H1 (cell line): ENCODE results near the gene ATP13A3. TPM values are rescaled to one million over a fixed set of nuclear protein-coding genes. Genes with fewer than 3 reads are reported as not detected.
A peak's percentile ranks its signal among the peaks of the same experiment; 100 is the strongest.

ENCODE experiments used
- CTCF ChIA-PET: fragments of 300-600 bp; sonication (Branson Sonifier 250); formaldehyde crosslinking; loops from one replicate; lab custom pipeline; 2021; ENCODE audit not compliant: partially characterized antibody; lab: Charles Lee
- POLR2A ChIA-PET: fragments of 300-600 bp; sonication (Branson Sonifier 250); formaldehyde crosslinking; loops from one replicate; lab custom pipeline; 2021; ENCODE audit warnings: inconsistent platforms; ENCODE audit not compliant: partially characterized antibody; lab: Charles Lee
- DNase-seq, 2 experiments: peaks; one replicate each; pipeline versions ENCODE4 v3.0.0 to v3.0.0-alpha.2; 2010 to 2022; ENCODE audit warnings: low spot score in 2 of 2, low read depth in 1 of 2, mixed read lengths in 1 of 2
- FAIRE-seq: peaks from 2 replicates; lab custom pipeline; 2011; peaks lifted over from hg19 to GRCh38; lab: Jason Lieb, UNC
- H2AFZ ChIP-seq: 2 replicates; pipeline ENCODE4 v1.8.1; 2012; ENCODE audit warnings: low read length, inconsistent platforms
- H2AK5ac ChIP-seq: 2 replicates; pipeline ENCODE4 v1.6.1; 2013; ENCODE audit warnings: low read depth, low read length
- H2BK120ac ChIP-seq: replicated peaks from 2 replicates; pipeline ENCODE3; 2013; ENCODE audit warnings: low read depth, low read length, inconsistent platforms
- H2BK12ac ChIP-seq: 2 replicates; pipeline ENCODE4 v1.6.1; 2013; ENCODE audit warnings: low read depth, low read length
- H2BK15ac ChIP-seq: 2 replicates; pipeline ENCODE4 v1.6.1; 2013; ENCODE audit warnings: low read length
- H2BK20ac ChIP-seq: 2 replicates; pipeline ENCODE4 v1.6.1; 2013; ENCODE audit warnings: low read length
- H2BK5ac ChIP-seq: 2 replicates; pipeline ENCODE4 v1.6.1; 2013; ENCODE audit warnings: low read depth, low read length
- H3K14ac ChIP-seq: 2 replicates; pipeline ENCODE4 v1.6.1; 2013; ENCODE audit warnings: inconsistent platforms; ENCODE audit not compliant: insufficient read length
- H3K18ac ChIP-seq: 2 replicates; pipeline ENCODE4 v1.6.1; 2013; ENCODE audit warnings: low read length; ENCODE audit errors: extremely low read depth
- H3K23ac ChIP-seq: 2 replicates; pipeline ENCODE4 v1.6.1; 2013; ENCODE audit warnings: inconsistent platforms; ENCODE audit not compliant: insufficient read length
- H3K23me2 ChIP-seq: 2 replicates; pipeline ENCODE4 v1.6.1; 2013; ENCODE audit warnings: low read depth, low read length
- H3K27ac ChIP-seq: 2 replicates; pipeline ENCODE4 v1.6.1; 2011; ENCODE audit warnings: low read depth, low read length, inconsistent platforms
- H3K27me3 ChIP-seq, 4 experiments: replicated peaks in 1 of 4; 1 replicate in 1 of 4; 2 replicates in 3 of 4; pipeline versions ENCODE4 v1.6.1 to v1.8.1; 2011 to 2013; ENCODE audit warnings: low read length in 3 of 4, mild to moderate bottlenecking in 3 of 4, inconsistent platforms in 2 of 4, mixed read lengths in 2 of 4, moderate library complexity in 1 of 4; ENCODE audit not compliant: control insufficient read depth in 3 of 4, insufficient read depth in 3 of 4; ENCODE audit errors: extremely low read depth in 1 of 4
- H3K36me3 ChIP-seq, 4 experiments: 2 replicates each; pipeline versions ENCODE4 v1.6.1 to v1.8.1; 2011 to 2013; ENCODE audit warnings: mild to moderate bottlenecking in 4 of 4, low read length in 3 of 4, moderate library complexity in 2 of 4, control low read depth in 1 of 4, inconsistent platforms in 1 of 4; ENCODE audit not compliant: insufficient read depth in 4 of 4, control insufficient read depth in 2 of 4
- H3K4ac ChIP-seq: replicated peaks from 2 replicates; pipeline ENCODE3; 2013; ENCODE audit warnings: low read length, low read depth, mixed read lengths, inconsistent platforms; ENCODE audit not compliant: insufficient read length
- H3K4me1 ChIP-seq, 4 experiments: replicated peaks in 1 of 4; 1 replicate in 1 of 4; 2 replicates in 3 of 4; pipeline versions ENCODE4 v1.6.1 to v1.8.1; 2011 to 2013; ENCODE audit warnings: low read length in 3 of 4, inconsistent platforms in 2 of 4, mixed read lengths in 1 of 4; ENCODE audit not compliant: insufficient read depth in 4 of 4, control insufficient read depth in 3 of 4
- H3K4me2 ChIP-seq, 2 experiments: 2 replicates each; pipeline versions ENCODE4 v1.6.1 to v1.8.1; 2011 to 2013; ENCODE audit warnings: low read depth in 2 of 2, low read length in 2 of 2, control low read depth in 1 of 2, inconsistent platforms in 1 of 2, mild to moderate bottlenecking in 1 of 2; ENCODE audit not compliant: insufficient read depth in 1 of 2
- H3K4me3 ChIP-seq, 4 experiments: fragments of 200-600, 300-600 bp in 1 of 4; sonication (generic), shearing (Covaris generic), sonication (Bioruptor Twin) in 1 of 4; 2 replicates each; pipeline versions ENCODE4 v1.5.1 to v1.8.1; 2011 to 2016; ENCODE audit warnings: low read length in 4 of 4, low read depth in 3 of 4, control low read depth in 2 of 4, inconsistent platforms in 2 of 4, mild to moderate bottlenecking in 2 of 4, mixed read lengths in 1 of 4, moderate library complexity in 1 of 4; ENCODE audit not compliant: insufficient read depth in 2 of 4; ENCODE audit errors: extremely low read depth in 1 of 4
- H3K56ac ChIP-seq: replicated peaks from 2 replicates; pipeline ENCODE3; 2013; ENCODE audit warnings: low read depth, mild to moderate bottlenecking, mixed read lengths, low read length, inconsistent platforms; ENCODE audit not compliant: insufficient read length
- H3K79me1 ChIP-seq: 2 replicates; pipeline ENCODE4 v1.6.1; 2013; ENCODE audit warnings: low read depth, low read length, control low read depth
- H3K79me2 ChIP-seq, 2 experiments: 2 replicates each; pipeline versions ENCODE4 v1.6.1 to v1.8.1; 2012 to 2013; ENCODE audit warnings: low read length in 2 of 2, mild to moderate bottlenecking in 2 of 2, inconsistent platforms in 1 of 2; ENCODE audit not compliant: insufficient read depth in 2 of 2, control insufficient read depth in 1 of 2
- H3K9ac ChIP-seq, 4 experiments: replicated peaks in 1 of 4; 1 replicate in 1 of 4; 2 replicates in 3 of 4; pipeline versions ENCODE4 v1.6.1 to v1.8.1; 2011 to 2013; ENCODE audit warnings: low read depth in 3 of 4, low read length in 3 of 4, control low read depth in 2 of 4, mild to moderate bottlenecking in 2 of 4, moderate library complexity in 2 of 4, inconsistent platforms in 1 of 4; ENCODE audit errors: extremely low read depth in 1 of 4
- H3K9me3 ChIP-seq, 2 experiments: 2 replicates each; pipeline versions ENCODE4 v1.6.1 to v1.8.1; 2012 to 2013; ENCODE audit warnings: mild to moderate bottlenecking in 2 of 2, moderate library complexity in 2 of 2, control low read depth in 1 of 2, inconsistent platforms in 1 of 2, low read depth in 1 of 2, low read length in 1 of 2, mixed read lengths in 1 of 2; ENCODE audit not compliant: insufficient read depth in 2 of 2
- H4K20me1 ChIP-seq, 2 experiments: replicated peaks in 1 of 2; 2 replicates each; pipeline versions ENCODE3 to v1.8.1; 2011 to 2013; ENCODE audit warnings: inconsistent platforms in 2 of 2, low read length in 2 of 2, mild to moderate bottlenecking in 1 of 2; ENCODE audit not compliant: insufficient read depth in 2 of 2, control insufficient read depth in 1 of 2
- H4K5ac ChIP-seq: 2 replicates; pipeline ENCODE4 v1.6.1; 2013; ENCODE audit warnings: low read length, low read depth, mixed read lengths, inconsistent platforms; ENCODE audit not compliant: insufficient read length
- H4K8ac ChIP-seq: 2 replicates; pipeline ENCODE4 v1.8.0; 2013; ENCODE audit warnings: mild to moderate bottlenecking, moderate library complexity, low read length, inconsistent platforms; ENCODE audit not compliant: insufficient read depth; ENCODE audit errors: extremely low read depth
- H4K91ac ChIP-seq: replicated peaks from 2 replicates; pipeline ENCODE3; 2013; ENCODE audit warnings: low read length, mixed read lengths, inconsistent platforms; ENCODE audit not compliant: insufficient read length
- BACH1 ChIP-seq: IDR thresholded peaks from 2 replicates; pipeline ENCODE4 v1.6.1; 2012; ENCODE audit warnings: low read length, improper control_type of control experiment
- RAD21 ChIP-seq, 2 experiments: IDR thresholded peaks in 1 of 2; conservative IDR thresholded peaks in 1 of 2; 2 replicates each; pipeline ENCODE4 v1.6.1; 2011; ENCODE audit warnings: low read depth in 2 of 2, low read length in 2 of 2, improper control_type of control experiment in 1 of 2, inconsistent platforms in 1 of 2, mild to moderate bottlenecking in 1 of 2, moderate library complexity in 1 of 2
- WGBS, 2 experiments: shearing (Covaris generic) in 1 of 2; methylation state at CpG; one replicate each; pipeline versions ENCODE4 v1.1.6 to v1.1.7; 2013 to 2015; ENCODE audit warnings: low lambda C conversion rate in 2 of 2, mixed read lengths in 2 of 2, inconsistent platforms in 1 of 2, low coverage in 1 of 2, missing lambda C conversion rate in 1 of 2; ENCODE audit not compliant: insufficient replicate concordance in 2 of 2, insufficient coverage in 1 of 2, insufficient read length in 1 of 2; ENCODE audit errors: extremely low coverage in 1 of 2, missing lambda C conversion rate in 1 of 2; 5-methylcytosine and 5-hydroxymethylcytosine counted together
- polyA plus RNA-seq, 7 experiments: library from polyadenylated mRNA; depleted of rRNA in 3 of 7; stranded (reverse) in 5 of 7; unstranded in 2 of 7; fragments of >200 nt in 5 of 7; fragments of 200-250 nt in 2 of 7; gene quantifications; 1 replicate in 5 of 7; 2 replicates in 1 of 7; 4 replicates in 1 of 7; pipeline versions ENCODE4 v1.2.1 to v1.2.3, GENCODE V29; 2011 to 2013; ENCODE audit warnings: missing spikeins in 2 of 7, mixed read lengths in 2 of 7
- total RNA-seq: library from RNA; stranded (reverse); fragmentation: NEBNext Ultra II Directional; extraction: Animal tissue kit (Norgen Biotek cat#: 25700); gene quantifications from 2 replicates; pipeline ENCODE4 v1.2.1, GENCODE V29; 2021
- TF ChIP-seq, protein P1 (sequence below), 3 experiments: IDR thresholded peaks; 1 replicate in 2 of 3; 2 replicates in 1 of 3; pipeline versions ENCODE4 v1.5.1 to v1.6.1; 2011; ENCODE audit warnings: low read length in 3 of 3, mild to moderate bottlenecking in 3 of 3, inconsistent platforms in 2 of 3, low read depth in 1 of 3, moderate library complexity in 1 of 3; ENCODE audit not compliant: insufficient read depth in 1 of 3; ENCODE audit errors: control extremely low read depth in 1 of 3

The ATP13A3 gene
- total and polyA plus RNA-seq, 2 of the 8 experiments (the other 6 are each of a cell fraction or from before 2014, with no cell fraction given): 18.6 to 92.2 TPM

GRCh38 chr3:194472290-194472920 lies 14.4 kb downstream of the ATP13A3 start:
- Histone ChIP-seq H4K20me1 (peaks cover 10 to 13% of the 10 kb centered on the region in 2 experiments), H3K14ac (no peak overlapping the region)
- no peak for FAIRE-seq

More at GRCh38 chr3:194472290-194472920, 14.4 kb downstream of the ATP13A3 start:
- H3K4me3 ChIP-seq: no peak overlapping the region
- H3K4me2 ChIP-seq: no peak overlapping the region
- no peak overlapping the region for H3K56ac ChIP-seq
- H4K5ac ChIP-seq: no peak overlapping the region
- peaks cover 0 to 5% (median 1%) of the 10 kb centered on the region in 4 experiments; a peak in 3 of 7 replicates for H3K4me1 ChIP-seq
- DNase-seq: no peak
- ChIA-PET POLR2A (interaction anchor here (1.0 to 3.4 kb wide), 3 partner anchors 14 to 111 kb away, joined by 3 to 11 read pairs (median 5); no protein-coding TSS in a partner anchor), CTCF (interaction anchor here (0.5 to 6.1 kb wide), 43 partner anchors 9 to 557 kb away, joined by 3 to 50 read pairs (median 4); partner anchors contain the start of gene ATP13A3)
- H2AFZ ChIP-seq: no peak overlapping the region
- H3K9ac ChIP-seq: no peak overlapping the region
- H3K4ac ChIP-seq: no peak overlapping the region
- H2AK5ac ChIP-seq: no peak overlapping the region
- no peak overlapping the region for H4K91ac ChIP-seq
- H3K27me3 ChIP-seq: no peaks in the 10 kb centered on the region
- H3K23ac ChIP-seq: no peak overlapping the region
- no peak overlapping the region for H2BK120ac ChIP-seq
- no peak overlapping the region for H2BK12ac ChIP-seq
- H3K23me2 ChIP-seq: no peaks in the 10 kb centered on the region
- H3K18ac ChIP-seq: no peak overlapping the region
- H2BK5ac ChIP-seq: no peak overlapping the region
- H3K79me1 ChIP-seq: no peaks in the 10 kb centered on the region
- no peak overlapping the region for H3K27ac ChIP-seq
- H2BK20ac ChIP-seq: no peak overlapping the region
- no peak overlapping the region for H4K8ac ChIP-seq
- TF ChIP-seq BACH1 (no peak), RAD21 (IDR thresholded peaks at IDR 0.05 in 1 of 2, conservative IDR thresholded peaks at IDR 0.05 in 1 of 2; ENCODE audit: low read depth in 2 of 2, low read length in 2 of 2) (peak; percentile 84 to 85)
- TF ChIP-seq, protein P1, sequence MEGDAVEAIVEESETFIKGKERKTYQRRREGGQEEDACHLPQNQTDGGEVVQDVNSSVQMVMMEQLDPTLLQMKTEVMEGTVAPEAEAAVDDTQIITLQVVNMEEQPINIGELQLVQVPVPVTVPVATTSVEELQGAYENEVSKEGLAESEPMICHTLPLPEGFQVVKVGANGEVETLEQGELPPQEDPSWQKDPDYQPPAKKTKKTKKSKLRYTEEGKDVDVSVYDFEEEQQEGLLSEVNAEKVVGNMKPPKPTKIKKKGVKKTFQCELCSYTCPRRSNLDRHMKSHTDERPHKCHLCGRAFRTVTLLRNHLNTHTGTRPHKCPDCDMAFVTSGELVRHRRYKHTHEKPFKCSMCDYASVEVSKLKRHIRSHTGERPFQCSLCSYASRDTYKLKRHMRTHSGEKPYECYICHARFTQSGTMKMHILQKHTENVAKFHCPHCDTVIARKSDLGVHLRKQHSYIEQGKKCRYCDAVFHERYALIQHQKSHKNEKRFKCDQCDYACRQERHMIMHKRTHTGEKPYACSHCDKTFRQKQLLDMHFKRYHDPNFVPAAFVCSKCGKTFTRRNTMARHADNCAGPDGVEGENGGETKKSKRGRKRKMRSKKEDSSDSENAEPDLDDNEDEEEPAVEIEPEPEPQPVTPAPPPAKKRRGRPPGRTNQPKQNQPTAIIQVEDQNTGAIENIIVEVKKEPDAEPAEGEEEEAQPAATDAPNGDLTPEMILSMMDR (IDR thresholded peaks at IDR 0.05; ENCODE audit: control extremely low read depth in 1 of 3, insufficient read depth in 1 of 3, low read depth in 1 of 3, low read length in 3 of 3): peak in 2 of 3 experiments; percentile 65 to 89; a peak in 2 of 4 replicates
- H2BK15ac ChIP-seq: no peak overlapping the region
- peaks cover 0 to 99% of the 10 kb centered on the region in 2 experiments for H3K79me2 ChIP-seq
- 77% methylated on average over 4 of the region's 4 CpGs; no CpG with 5 or more reads in 1 of the 2 experiments for WGBS, 2 experiments
- H3K9me3 ChIP-seq: no peaks in the 10 kb centered on the region
- H3K36me3 ChIP-seq: no peaks in the 10 kb centered on the region
